Measurements from ENCODE around the gene MYH7B.

MYH7B gene

DNA sequence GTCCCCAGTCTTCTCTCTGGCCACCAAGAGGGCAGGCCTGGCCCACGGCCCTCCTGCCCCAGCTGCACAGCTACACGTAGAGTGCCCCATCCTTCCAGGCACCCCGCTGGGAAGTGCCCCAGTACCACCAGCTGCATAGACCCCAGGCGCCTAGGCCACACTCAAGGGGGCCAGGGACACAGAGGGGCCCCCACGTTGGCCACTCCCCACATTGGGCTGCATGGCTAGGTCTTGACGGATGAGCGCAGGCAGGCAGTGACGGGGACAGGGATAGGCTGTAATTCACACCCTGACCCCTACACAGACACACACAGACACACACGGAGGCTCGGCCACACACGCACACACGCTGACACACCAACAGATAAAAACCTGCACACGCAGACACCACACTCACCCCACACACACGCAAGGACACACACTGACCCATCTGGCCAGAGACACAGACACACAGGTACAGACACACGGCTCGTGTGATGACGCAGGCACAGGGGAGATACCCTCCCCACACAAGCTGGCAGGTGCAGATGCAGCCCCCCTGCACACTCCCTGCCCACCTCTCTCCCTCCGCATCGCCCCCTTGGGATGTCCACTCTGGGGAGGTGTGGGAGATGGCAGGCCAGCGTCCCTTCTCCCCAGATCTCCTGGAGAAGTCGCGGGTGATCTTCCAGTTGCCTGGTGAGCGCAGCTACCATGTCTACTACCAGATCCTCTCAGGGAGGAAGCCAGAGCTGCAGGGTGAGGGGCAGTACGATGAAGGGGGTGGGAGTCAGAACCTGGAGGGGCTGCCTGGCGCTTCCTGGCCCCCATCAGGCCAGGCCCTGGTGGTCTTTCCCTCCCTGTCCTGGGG is 30.0 kb downstream of the MYH7B start:
- no peak overlapping the region for H2BK15ac ChIP-seq (replicated peaks; ENCODE audit: low read depth)
- H3K56ac ChIP-seq (ENCODE audit: low read length) = no peak overlapping the region
- H3K23ac ChIP-seq (ENCODE audit: low read length) = no peak overlapping the region
- no peak overlapping the region for H4K8ac ChIP-seq (ENCODE audit: low read depth, low read length)
- no peaks in the 10 kb centered on the region for H3K36me3 ChIP-seq (ENCODE audit: control insufficient read depth, insufficient read depth, low read length)
- no peaks in the 10 kb centered on the region for H3K4me1 ChIP-seq (ENCODE audit: control insufficient read depth, low read depth, low read length)
- no peaks in the 10 kb centered on the region for H3K27me3 ChIP-seq (ENCODE audit: insufficient read depth, low read length, poor library complexity)
- no peaks in the 10 kb centered on the region for H3K79me2 ChIP-seq (ENCODE audit: control insufficient read depth, insufficient read depth, low read length)
- H3K79me1 ChIP-seq (ENCODE audit: low read length) = no peaks in the 10 kb centered on the region
- no peak overlapping the region for H2AK5ac ChIP-seq (ENCODE audit: low read length)
- H3K4me2 ChIP-seq (ENCODE audit: low read length) = no peak overlapping the region
- no peak overlapping the region for H3K4ac ChIP-seq (ENCODE audit: low read depth, low read length)
- no peak overlapping the region for H3K18ac ChIP-seq (ENCODE audit: low read length)
- no peak overlapping the region for H2BK5ac ChIP-seq (ENCODE audit: low read length)
- no peak overlapping the region for H2BK120ac ChIP-seq (ENCODE audit: low read depth, low read length)
- H3K27ac ChIP-seq (ENCODE audit: low read depth, low read length) = no peak overlapping the region
- no peak overlapping the region for H4K5ac ChIP-seq (ENCODE audit: low read length)
- H3K4me3 ChIP-seq (ENCODE audit: low read length) = no peak overlapping the region
- no peak overlapping the region for H3K9ac ChIP-seq (ENCODE audit: low read length)
- no peak for DNase-seq
- no CpG with 5 or more reads among the region's 25 CpGs for WGBS (ENCODE audit: extremely low coverage, insufficient coverage, low lambda C conversion rate)

DNA sequence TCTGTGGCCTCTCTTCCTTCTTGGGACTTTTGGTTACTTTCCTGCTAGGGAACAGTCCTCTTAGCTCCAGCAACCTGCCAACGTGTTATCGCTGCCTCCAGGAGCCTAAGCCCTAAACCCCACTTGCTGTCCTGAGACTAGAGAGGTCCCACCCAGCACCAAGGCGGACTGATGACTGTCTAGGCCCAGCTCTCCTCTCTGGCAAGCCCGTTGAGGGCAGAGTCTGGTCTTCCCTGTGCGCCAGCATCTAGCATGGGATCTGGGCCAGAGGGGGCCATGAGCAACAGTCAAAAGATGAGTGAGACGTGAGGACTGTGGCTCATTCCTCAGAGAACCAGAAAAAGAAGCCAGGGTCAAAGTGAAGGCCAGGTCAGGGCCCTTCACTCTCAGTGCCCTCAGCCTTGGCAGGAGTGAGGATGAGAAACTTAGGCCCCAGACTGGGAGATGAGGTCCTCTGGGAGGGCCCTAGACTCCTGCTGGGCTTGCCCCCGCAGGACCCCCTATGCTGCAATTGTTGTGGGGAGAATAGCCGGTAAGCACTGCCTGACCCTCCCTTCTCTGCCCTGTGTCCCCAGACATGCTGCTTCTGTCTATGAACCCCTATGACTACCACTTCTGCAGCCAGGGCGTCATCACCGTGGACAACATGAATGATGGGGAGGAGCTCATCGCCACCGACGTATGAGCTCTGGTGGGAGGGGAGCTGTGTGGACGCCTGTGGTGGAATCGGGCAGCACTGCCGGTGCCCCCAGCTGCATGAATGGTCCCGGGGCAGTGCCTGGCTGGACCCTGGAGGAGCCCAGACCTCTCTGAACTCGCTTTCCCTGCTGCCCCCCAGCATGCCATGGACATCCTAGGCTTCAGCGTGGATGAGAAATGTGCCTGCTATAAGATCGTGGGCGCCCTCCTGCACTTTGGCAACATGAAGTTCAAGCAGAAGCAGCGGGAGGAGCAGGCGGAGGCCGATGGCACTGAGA is 30.9 kb downstream of the MYH7B start:
- no peak for DNase-seq

DNA sequence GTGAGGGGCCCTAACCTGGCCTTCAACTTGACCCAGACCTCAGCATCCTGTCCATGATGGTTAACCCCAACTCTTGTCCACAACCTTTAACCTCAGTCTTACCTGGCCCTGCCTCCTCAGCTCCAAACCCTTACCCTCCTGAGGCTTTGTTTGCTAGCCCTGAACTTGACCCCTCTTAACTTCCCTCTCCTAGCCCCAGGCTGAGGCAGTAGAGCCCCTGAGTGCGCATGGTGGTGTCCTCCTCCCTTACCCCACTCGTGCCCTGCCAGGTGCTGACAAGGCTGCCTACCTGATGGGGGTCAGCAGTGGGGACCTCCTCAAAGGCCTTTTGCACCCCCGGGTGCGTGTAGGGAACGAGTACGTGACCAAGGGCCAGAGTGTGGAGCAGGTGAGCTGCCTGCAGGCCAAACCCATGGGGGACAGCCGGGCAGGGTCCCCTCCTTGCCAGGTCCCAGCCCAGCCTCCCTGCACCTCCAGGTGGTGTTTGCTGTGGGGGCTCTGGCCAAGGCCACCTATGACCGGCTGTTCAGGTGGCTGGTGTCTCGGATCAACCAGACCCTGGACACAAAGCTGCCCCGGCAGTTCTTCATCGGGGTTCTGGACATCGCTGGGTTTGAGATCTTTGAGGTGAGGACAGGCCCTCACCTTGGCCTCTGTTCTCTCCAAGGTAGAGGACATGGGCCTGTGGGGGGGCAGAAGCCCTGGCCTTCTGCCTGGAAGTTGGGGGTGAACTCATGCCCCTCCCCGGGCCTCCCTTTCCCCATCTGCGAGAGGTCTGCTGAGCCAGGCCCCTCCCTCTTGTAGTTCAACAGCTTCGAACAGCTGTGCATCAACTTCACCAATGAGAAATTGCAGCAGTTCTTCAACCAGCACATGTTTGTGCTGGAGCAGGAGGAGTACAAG is 31.9 kb downstream of the MYH7B start:
- Histone ChIP-seq H3K79me2 (ENCODE audit: control insufficient read depth, insufficient read depth, low read length) (no peaks in the 10 kb centered on the region), H4K8ac (ENCODE audit: low read depth, low read length) (no peak overlapping the region), H3K4me3 (ENCODE audit: low read length) (no peak overlapping the region), H3K56ac (ENCODE audit: low read length) (no peak overlapping the region), H2BK120ac (ENCODE audit: low read depth, low read length) (no peak overlapping the region), H4K5ac (ENCODE audit: low read length) (no peak overlapping the region), H3K4ac (ENCODE audit: low read depth, low read length) (no peak overlapping the region), H3K18ac (ENCODE audit: low read length) (no peak overlapping the region), H3K9ac (ENCODE audit: low read length) (no peak overlapping the region), H3K79me1 (ENCODE audit: low read length) (no peaks in the 10 kb centered on the region), H3K23ac (ENCODE audit: low read length) (no peak overlapping the region), H3K27ac (ENCODE audit: low read depth, low read length) (no peak overlapping the region), H2AK5ac (ENCODE audit: low read length) (no peak overlapping the region), H3K4me2 (ENCODE audit: low read length) (no peak overlapping the region), H3K27me3 (ENCODE audit: insufficient read depth, low read length, poor library complexity) (no peaks in the 10 kb centered on the region), H2BK5ac (ENCODE audit: low read length) (no peak overlapping the region), H2BK15ac (replicated peaks; ENCODE audit: low read depth) (no peak overlapping the region), H3K4me1 (ENCODE audit: control insufficient read depth, low read depth, low read length) (no peaks in the 10 kb centered on the region), H3K36me3 (ENCODE audit: control insufficient read depth, insufficient read depth, low read length) (peaks cover 1% of the 10 kb centered on the region)
- no peak for DNase-seq
- WGBS (ENCODE audit: extremely low coverage, insufficient coverage, low lambda C conversion rate) = no CpG with 5 or more reads among the region's 15 CpGs

More for the DNA sequence above, 30.9 kb downstream of the MYH7B start:
- no peak overlapping the region for H2BK120ac ChIP-seq (ENCODE audit: low read depth, low read length)
- H3K23ac ChIP-seq (ENCODE audit: low read length) = no peak overlapping the region
- H3K4me1 ChIP-seq (ENCODE audit: control insufficient read depth, low read depth, low read length) = no peaks in the 10 kb centered on the region
- H2AK5ac ChIP-seq (ENCODE audit: low read length) = no peak overlapping the region
- no peak overlapping the region for H4K5ac ChIP-seq (ENCODE audit: low read length)
- H3K79me2 ChIP-seq (ENCODE audit: control insufficient read depth, insufficient read depth, low read length) = no peaks in the 10 kb centered on the region
- H3K36me3 ChIP-seq (ENCODE audit: control insufficient read depth, insufficient read depth, low read length) = peaks cover 1% of the 10 kb centered on the region
- no peak overlapping the region for H2BK15ac ChIP-seq (replicated peaks; ENCODE audit: low read depth)
- no peak overlapping the region for H3K27ac ChIP-seq (ENCODE audit: low read depth, low read length)
- H3K4ac ChIP-seq (ENCODE audit: low read depth, low read length) = no peak overlapping the region
- H3K9ac ChIP-seq (ENCODE audit: low read length) = no peak overlapping the region
- H3K27me3 ChIP-seq (ENCODE audit: insufficient read depth, low read length, poor library complexity) = no peaks in the 10 kb centered on the region
- H3K79me1 ChIP-seq (ENCODE audit: low read length) = no peaks in the 10 kb centered on the region
- no CpG with 5 or more reads among the region's 24 CpGs for WGBS (ENCODE audit: extremely low coverage, insufficient coverage, low lambda C conversion rate)
- no peak overlapping the region for H3K4me3 ChIP-seq (ENCODE audit: low read length)
- no peak overlapping the region for H3K4me2 ChIP-seq (ENCODE audit: low read length)
- H2BK5ac ChIP-seq (ENCODE audit: low read length) = no peak overlapping the region
- no peak overlapping the region for H4K8ac ChIP-seq (ENCODE audit: low read depth, low read length)
- H3K56ac ChIP-seq (ENCODE audit: low read length) = no peak overlapping the region
- no peak overlapping the region for H3K18ac ChIP-seq (ENCODE audit: low read length)

DNA sequence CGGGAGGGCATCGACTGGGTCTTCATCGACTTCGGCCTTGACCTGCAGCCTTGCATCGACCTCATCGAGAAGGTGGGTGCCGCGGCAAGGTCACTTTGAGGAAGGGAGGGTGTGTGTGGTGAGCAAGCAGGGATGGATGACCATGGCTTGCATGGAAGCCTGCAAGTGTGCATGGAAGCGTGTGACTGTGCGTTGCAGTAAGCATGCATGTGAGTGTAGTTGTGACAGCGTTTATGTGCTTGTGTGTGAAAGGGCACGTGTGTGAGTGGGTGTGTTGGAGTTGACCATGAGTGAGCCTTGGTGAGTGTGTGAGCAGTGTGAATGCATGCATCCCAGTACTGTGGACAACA is 32.5 kb downstream of the MYH7B start:
- no peaks in the 10 kb centered on the region for H3K79me2 ChIP-seq (ENCODE audit: control insufficient read depth, insufficient read depth, low read length)
- H3K27me3 ChIP-seq (ENCODE audit: insufficient read depth, low read length, poor library complexity) = no peaks in the 10 kb centered on the region
- no peak overlapping the region for H2AK5ac ChIP-seq (ENCODE audit: low read length)
- H2BK120ac ChIP-seq (ENCODE audit: low read depth, low read length) = no peak overlapping the region
- no peak overlapping the region for H3K4me2 ChIP-seq (ENCODE audit: low read length)
- H3K36me3 ChIP-seq (ENCODE audit: control insufficient read depth, insufficient read depth, low read length) = peaks cover 1% of the 10 kb centered on the region
- H3K4ac ChIP-seq (ENCODE audit: low read depth, low read length) = no peak overlapping the region
- no peak overlapping the region for H4K8ac ChIP-seq (ENCODE audit: low read depth, low read length)
- H2BK5ac ChIP-seq (ENCODE audit: low read length) = no peak overlapping the region
- WGBS (ENCODE audit: extremely low coverage, insufficient coverage, low lambda C conversion rate) = no CpG with 5 or more reads among the region's 12 CpGs
- no peak overlapping the region for H3K56ac ChIP-seq (ENCODE audit: low read length)
- H3K9ac ChIP-seq (ENCODE audit: low read length) = no peak overlapping the region
- no peak overlapping the region for H3K18ac ChIP-seq (ENCODE audit: low read length)
- H3K4me3 ChIP-seq (ENCODE audit: low read length) = no peak overlapping the region
- DNase-seq = no peak
- H3K23ac ChIP-seq (ENCODE audit: low read length) = no peak overlapping the region
- H3K4me1 ChIP-seq (ENCODE audit: control insufficient read depth, low read depth, low read length) = no peaks in the 10 kb centered on the region
- H3K79me1 ChIP-seq (ENCODE audit: low read length) = no peaks in the 10 kb centered on the region
- H4K5ac ChIP-seq (ENCODE audit: low read length) = no peak overlapping the region
- no peak overlapping the region for H3K27ac ChIP-seq (ENCODE audit: low read depth, low read length)
- no peak overlapping the region for H2BK15ac ChIP-seq (replicated peaks; ENCODE audit: low read depth)

DNA sequence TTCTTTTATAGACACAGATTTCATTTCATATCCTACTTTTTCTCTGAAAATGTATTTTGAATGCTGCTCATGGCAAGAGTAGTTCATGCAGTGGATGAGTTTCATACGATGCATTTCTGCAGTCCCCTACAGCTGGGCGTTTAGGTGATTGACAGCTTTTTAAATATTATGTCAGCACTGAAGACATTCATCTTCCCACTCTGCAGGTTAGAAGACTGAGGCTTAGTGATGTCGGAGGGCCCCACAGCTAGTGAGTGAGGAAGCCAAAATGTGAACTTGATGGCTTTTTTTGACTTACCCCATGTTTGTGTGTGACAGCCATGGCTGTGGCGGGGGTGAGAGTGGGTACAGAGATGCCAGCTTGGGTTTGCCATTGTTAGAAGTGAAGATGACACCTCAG is 33.5 kb downstream of the MYH7B start:
- no peak overlapping the region for H2BK120ac ChIP-seq (ENCODE audit: low read depth, low read length)
- H4K8ac ChIP-seq (ENCODE audit: low read depth, low read length) = no peak overlapping the region
- DNase-seq = no peak
- no peak overlapping the region for H2AK5ac ChIP-seq (ENCODE audit: low read length)
- H2BK5ac ChIP-seq (ENCODE audit: low read length) = no peak overlapping the region
- no peak overlapping the region for H3K56ac ChIP-seq (ENCODE audit: low read length)
- no peak overlapping the region for H3K18ac ChIP-seq (ENCODE audit: low read length)
- no peak overlapping the region for H3K27ac ChIP-seq (ENCODE audit: low read depth, low read length)
- no peaks in the 10 kb centered on the region for H3K79me2 ChIP-seq (ENCODE audit: control insufficient read depth, insufficient read depth, low read length)
- H3K9ac ChIP-seq (ENCODE audit: low read length) = no peak overlapping the region
- H3K4me3 ChIP-seq (ENCODE audit: low read length) = no peak overlapping the region
- no peak overlapping the region for H3K4ac ChIP-seq (ENCODE audit: low read depth, low read length)
- H2BK15ac ChIP-seq (replicated peaks; ENCODE audit: low read depth) = no peak overlapping the region
- H3K4me1 ChIP-seq (ENCODE audit: control insufficient read depth, low read depth, low read length) = no peaks in the 10 kb centered on the region
- no CpG with 5 or more reads among the region's 4 CpGs for WGBS (ENCODE audit: extremely low coverage, insufficient coverage, low lambda C conversion rate)
- no peaks in the 10 kb centered on the region for H3K79me1 ChIP-seq (ENCODE audit: low read length)
- H3K27me3 ChIP-seq (ENCODE audit: insufficient read depth, low read length, poor library complexity) = no peaks in the 10 kb centered on the region
- H3K36me3 ChIP-seq (ENCODE audit: control insufficient read depth, insufficient read depth, low read length) = peaks cover 1% of the 10 kb centered on the region
- no peak overlapping the region for H3K23ac ChIP-seq (ENCODE audit: low read length)
- H3K4me2 ChIP-seq (ENCODE audit: low read length) = no peak overlapping the region
- no peak overlapping the region for H4K5ac ChIP-seq (ENCODE audit: low read length)
